Heart left ventricle (tissue), 13 donors: ENCODE measurements around the gene MXRA7.

Experiments used
- POLR2A ChIP-seq, 2 donors: fragments of 450-650 bp; IDR thresholded peaks; one replicate each; pipeline ENCODE4 v1.6.1; 2017; ENCODE audit warnings: antibody characterized with exemption in 2 of 2, mild to moderate bottlenecking in 2 of 2, moderate library complexity in 2 of 2
- TF ChIP-seq, protein P1 (sequence below), 12 donors: fragments of 200-600 bp; sonication (generic) in 4 of 12; IDR thresholded peaks; one replicate each; pipeline versions ENCODE4 v1.5.0 to v1.8.0; 2018 to 2022; ENCODE audit warnings: antibody characterized with exemption in 12 of 12, mild to moderate bottlenecking in 5 of 12
- donor health status: ischemic (EF 13 %, LVEDD 7.1; RV severe dilation, severe dysfunction).
- donor health status: DM: no; HTN: yes; CAD: no.
- donor health status: DM: no; HTN: no; CAD: no.
- donor health status: ischemic (EF 25% LVEDD 6.9; RV normal size, moderate dysfunction).
- donor health status: ischemic (EF 25% LVEDD 5.7; RV mildly dilated, moderate dysfunction).
- donor health status: ischemic (EF 35%, LVEDD 5.7; RV mildly dilated, moderate dysfunction).
- donor health status: nonischemic (EF 11% LVEDD 7.7; RV severe dilation, severe dysfunction).
- donor health status: DM: yes; HTN: yes; CAD: no.
- donor health status: PGD.
- donor health status: ischemic (EF 29% LVEDD 5.4; RV normal size, mild dysfunction).
- donor health status: nonischemic (EF 23%, LVEDD 6.1; RV moderate dilation, normal function).

DNA sequence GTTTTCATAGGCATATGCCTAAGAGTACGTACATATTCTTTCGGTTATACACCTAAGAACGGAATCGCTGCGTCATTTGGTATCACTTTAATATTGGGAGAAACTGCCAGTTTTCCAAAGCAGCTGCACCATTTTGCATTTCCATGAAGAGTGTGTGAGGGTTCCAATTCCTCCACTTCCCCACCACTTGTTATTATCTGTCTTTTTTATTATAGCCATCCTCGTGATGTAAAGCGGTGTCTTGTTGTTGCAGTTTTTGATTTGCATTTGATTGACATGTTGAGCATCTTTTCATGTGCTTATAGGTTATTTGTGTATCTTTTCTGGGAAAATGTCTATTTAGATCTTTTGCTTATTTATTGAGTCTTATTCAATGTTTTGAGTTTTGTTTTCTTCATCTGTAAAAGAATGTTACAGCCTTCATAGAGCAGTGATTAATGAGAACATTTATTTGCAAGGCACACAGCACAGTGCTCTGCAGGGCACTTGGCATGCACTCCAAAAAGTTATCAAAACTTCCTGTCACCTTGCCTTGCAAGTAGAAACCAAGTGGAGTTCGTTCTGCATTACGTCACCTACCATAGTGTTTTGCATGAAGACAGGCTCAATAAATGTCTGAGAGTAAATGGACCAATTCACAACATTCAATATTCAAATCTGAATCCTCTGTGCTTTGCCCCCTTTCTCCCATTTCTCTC lies 40.6 kb downstream of the MXRA7 start:
- TF ChIP-seq, protein P1, sequence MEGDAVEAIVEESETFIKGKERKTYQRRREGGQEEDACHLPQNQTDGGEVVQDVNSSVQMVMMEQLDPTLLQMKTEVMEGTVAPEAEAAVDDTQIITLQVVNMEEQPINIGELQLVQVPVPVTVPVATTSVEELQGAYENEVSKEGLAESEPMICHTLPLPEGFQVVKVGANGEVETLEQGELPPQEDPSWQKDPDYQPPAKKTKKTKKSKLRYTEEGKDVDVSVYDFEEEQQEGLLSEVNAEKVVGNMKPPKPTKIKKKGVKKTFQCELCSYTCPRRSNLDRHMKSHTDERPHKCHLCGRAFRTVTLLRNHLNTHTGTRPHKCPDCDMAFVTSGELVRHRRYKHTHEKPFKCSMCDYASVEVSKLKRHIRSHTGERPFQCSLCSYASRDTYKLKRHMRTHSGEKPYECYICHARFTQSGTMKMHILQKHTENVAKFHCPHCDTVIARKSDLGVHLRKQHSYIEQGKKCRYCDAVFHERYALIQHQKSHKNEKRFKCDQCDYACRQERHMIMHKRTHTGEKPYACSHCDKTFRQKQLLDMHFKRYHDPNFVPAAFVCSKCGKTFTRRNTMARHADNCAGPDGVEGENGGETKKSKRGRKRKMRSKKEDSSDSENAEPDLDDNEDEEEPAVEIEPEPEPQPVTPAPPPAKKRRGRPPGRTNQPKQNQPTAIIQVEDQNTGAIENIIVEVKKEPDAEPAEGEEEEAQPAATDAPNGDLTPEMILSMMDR (IDR thresholded peaks at IDR 0.05): no peak
- no peak for TF ChIP-seq POLR2A (IDR thresholded peaks at IDR 0.05)
